ENCODE data around the gene UBAC2. TPM values are rescaled to one million over a fixed set of nuclear protein-coding genes. Genes with fewer than 3 reads are reported as not detected.

Gene UBAC2
- total and polyA plus RNA-seq, 2 donors (not counting 3 experiments of a cell fraction or from before 2014, with no cell fraction given), result 45.7 to 54.4 TPM

GRCh38 chr13:99346335-99347042 lies 145.8 kb downstream of the UBAC2 start:
- Histone ChIP-seq H3K9ac (replicated peaks; ENCODE audit: extremely low read depth, insufficient read depth, low read length) (no peak overlapping the region), H3K27ac (ENCODE audit: insufficient read depth, low read depth, low read length) (no peak overlapping the region), H3K9me3 (replicated peaks; ENCODE audit: control insufficient read depth, insufficient read depth, low read length) (no peaks in the 10 kb centered on the region), H3K9me1 (replicated peaks; ENCODE audit: control insufficient read depth, extremely low read depth, insufficient read depth, low read length) (no peaks in the 10 kb centered on the region), H4K20me1 (replicated peaks; ENCODE audit: control insufficient read depth, extremely low read depth, insufficient read depth, low read length) (no peaks in the 10 kb centered on the region), H3K27me3 (ENCODE audit: control insufficient read depth in 2 of 2, insufficient read depth in 2 of 2, low read length in 2 of 2) (no peaks in the 10 kb centered on the region), H3K36me3 (ENCODE audit: control insufficient read depth in 2 of 2, extremely low read depth in 1 of 2, insufficient read depth in 2 of 2, low read length in 2 of 2) (peaks cover 0 to 10% of the 10 kb centered on the region in 2 experiments), H3K4me1 (ENCODE audit: control insufficient read depth, extremely low read depth, insufficient read depth, low read length) (no peaks in the 10 kb centered on the region), H2AFZ (ENCODE audit: low read depth, low read length) (no peak overlapping the region), H3K79me2 (ENCODE audit: control insufficient read depth, insufficient read depth, low read length) (no peaks in the 10 kb centered on the region), H3K4me3 (replicated peaks in 1 of 3; ENCODE audit: insufficient read depth in 1 of 3, low read depth in 1 of 3, low read length in 3 of 3) (no peak overlapping the region), H3K4me2 (ENCODE audit: insufficient read depth, low read length) (no peak overlapping the region)
- intact Hi-C loops (cut with micrococcal nuclease) (no loop called here), dilution Hi-C loops (cut with MboI; ENCODE audit: extremely low pct_ligation_motif_present, low sequenced_read_pairs) (no loop called here)
- ChIA-PET CTCF (no interaction called here), POLR2A (interaction anchor here (0.6 kb wide), 1 partner anchor 9 kb away, joined by 3 read pairs; no protein-coding TSS in a partner anchor)
- TF ChIP-seq MYC (IDR thresholded peaks at IDR 0.05; ENCODE audit: low read depth, low read length) (no peak), EZH2 (IDR thresholded peaks at IDR 0.05; ENCODE audit: borderline replicate concordance, low read depth, low read length, severe bottlenecking) (no peak), MAX (IDR thresholded peaks at IDR 0.05; ENCODE audit: insufficient read depth, insufficient read length) (no peak), FOS (IDR thresholded peaks at IDR 0.05; ENCODE audit: borderline replicate concordance, insufficient read depth, low read length) (no peak), JUN (IDR thresholded peaks at IDR 0.05; ENCODE audit: borderline replicate concordance, insufficient read depth, insufficient read length, low read depth) (no peak), CTCF (IDR thresholded peaks at IDR 0.05; ENCODE audit: extremely low read depth in 1 of 2, insufficient read depth in 1 of 2, low read depth in 1 of 2, low read length in 2 of 2) (no peak), POLR2A (IDR thresholded peaks at IDR 0.05; ENCODE audit: low read depth, low read length) (no peak), POLR2AphosphoS5 (IDR thresholded peaks at IDR 0.05; ENCODE audit: insufficient read depth, low read depth, low read length) (no peak), GATA2 (IDR thresholded peaks at IDR 0.05; ENCODE audit: insufficient read depth, insufficient read length, low read depth, low read length) (no peak)
- BruUV-seq (replicated peaks), result no TSS peak
- FAIRE-seq, result no peak
- no peak for DNase-seq (ENCODE audit: low read depth, low spot score)
